Hippocampal formation (tissue), 2 donors: ENCODE measurements around the gene FITM2.
"Not testable (repeated sequence)": the region's sequence is repeated elsewhere in the genome, so short reads cannot be mapped to it uniquely, and the experiment has no call there.

Experiments
- DNase-seq, 2 donors: peaks; one replicate each; lab custom pipeline; 2025; lab: John Stamatoyannopoulos, UW

Gene FITM2

GRCh38 chr20:44331201-44331600, 20.2 kb upstream of the FITM2 start:
- DNase-seq: no peak

DNA sequence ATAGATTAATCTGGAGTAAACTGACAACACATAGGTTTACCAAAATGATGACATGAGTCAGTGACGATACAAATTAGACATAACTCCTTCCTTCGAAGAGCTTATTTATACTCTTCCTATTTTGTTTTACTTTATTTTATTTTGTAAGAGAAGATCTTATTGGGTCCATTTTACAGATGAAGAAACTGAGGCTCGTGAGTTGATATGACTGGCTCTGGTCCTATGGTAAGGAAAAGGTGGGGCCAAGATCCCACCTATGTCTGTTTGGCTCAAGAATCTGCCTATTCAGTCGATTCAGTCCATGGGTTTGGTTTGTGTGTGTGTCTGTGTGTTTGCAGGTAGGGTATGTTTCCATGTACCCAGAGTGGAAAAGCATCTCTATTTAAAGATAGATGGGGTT, 17.4 kb upstream of the FITM2 start:
- no peak for DNase-seq

- DNase-seq: not testable (repeated sequence)
These were observed 16.7 kb upstream of the FITM2 start for GRCh38 chr20:44327748-44328147.

DNA sequence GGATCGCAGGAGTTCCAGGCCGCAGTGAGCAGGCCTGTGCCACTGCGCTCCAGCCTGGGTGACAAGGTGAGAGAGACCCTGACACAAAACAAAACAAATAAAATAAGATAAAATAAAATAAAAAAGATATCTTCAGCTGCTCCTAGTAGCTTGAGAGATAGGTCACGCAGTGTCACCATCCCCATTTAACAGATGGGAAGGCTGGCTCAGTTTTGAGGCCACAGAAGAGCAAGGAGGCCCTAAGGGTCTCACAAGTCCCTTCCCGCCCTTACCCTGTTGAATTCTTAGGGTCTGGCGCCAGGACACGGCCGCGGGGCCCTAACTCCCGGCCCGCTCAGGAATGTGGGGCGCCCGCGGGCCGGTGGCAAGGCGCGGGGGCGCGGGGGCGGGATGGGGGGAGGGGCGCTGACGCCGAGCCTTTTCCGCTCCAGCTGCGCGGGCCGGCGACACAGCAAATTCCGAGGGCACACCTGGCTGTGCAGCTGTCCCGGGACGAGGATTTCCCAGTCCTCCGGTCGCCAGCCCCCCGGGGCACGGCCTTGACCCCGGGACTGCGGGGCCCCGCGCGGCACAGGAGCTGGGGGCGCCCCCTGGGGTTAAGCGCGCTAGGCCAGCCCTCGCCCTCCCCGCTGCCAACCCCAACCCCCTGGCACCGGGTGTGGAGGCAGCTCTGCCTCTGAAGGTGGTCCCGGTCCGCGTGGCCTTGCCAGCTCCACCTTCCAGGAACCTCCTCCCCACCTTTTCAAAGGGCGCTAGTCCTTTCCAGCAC, 15.6 kb upstream of the FITM2 start:
- DNase-seq: no peak

GRCh38 chr20:44324343-44324742, 13.3 kb upstream of the FITM2 start:
- DNase-seq: no peak

GRCh38 chr20:44319839-44320422, 8.9 kb upstream of the FITM2 start:
- no peak for DNase-seq

- no peak for DNase-seq
These were observed 3.9 kb upstream of the FITM2 start for GRCh38 chr20:44314870-44315269.

GRCh38 chr20:44309763-44310663, 989 bp downstream of the FITM2 start:
- DNase-seq: no peak

- DNase-seq: no peak
These were observed 4.1 kb downstream of the FITM2 start for GRCh38 chr20:44306927-44307326.

DNA sequence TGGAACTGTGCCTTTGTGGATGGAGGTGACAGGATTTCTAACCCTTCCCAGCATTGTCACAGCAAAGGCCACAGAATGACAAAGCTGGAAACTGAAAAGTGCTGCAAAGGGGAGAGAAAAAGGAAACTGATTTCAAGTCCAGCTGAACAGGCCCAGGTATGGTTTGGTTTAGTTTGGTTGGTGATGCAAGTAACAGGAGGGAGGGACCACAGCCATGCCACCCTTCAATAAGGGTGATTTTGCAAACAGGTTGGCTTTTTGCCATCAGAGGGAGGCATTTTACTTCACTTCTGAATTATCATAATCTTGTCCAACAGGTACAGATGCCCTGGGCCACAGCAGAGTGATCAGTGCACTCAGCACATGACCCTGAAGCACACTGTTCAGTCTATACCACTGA, 6.6 kb downstream of the FITM2 start:
- no peak for DNase-seq

DNA sequence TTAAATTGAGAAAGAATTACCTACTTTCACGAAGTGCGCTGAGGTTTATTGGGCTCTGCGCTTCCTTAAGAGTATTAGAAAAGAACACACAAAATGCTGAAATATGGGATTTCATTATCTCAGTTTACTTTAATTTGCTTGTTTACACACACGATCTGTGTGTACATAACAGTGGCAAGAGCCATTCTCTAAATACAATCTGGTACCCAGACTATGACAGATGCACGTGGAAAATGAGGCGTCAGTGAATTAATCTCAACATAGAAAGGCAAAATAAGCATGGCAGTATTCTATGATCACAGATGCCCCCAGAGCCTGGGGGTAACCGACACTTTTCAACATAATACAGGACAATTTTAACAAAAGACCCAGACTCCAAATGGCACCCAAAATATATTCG, 8.3 kb downstream of the FITM2 start:
- no peak for DNase-seq

DNA sequence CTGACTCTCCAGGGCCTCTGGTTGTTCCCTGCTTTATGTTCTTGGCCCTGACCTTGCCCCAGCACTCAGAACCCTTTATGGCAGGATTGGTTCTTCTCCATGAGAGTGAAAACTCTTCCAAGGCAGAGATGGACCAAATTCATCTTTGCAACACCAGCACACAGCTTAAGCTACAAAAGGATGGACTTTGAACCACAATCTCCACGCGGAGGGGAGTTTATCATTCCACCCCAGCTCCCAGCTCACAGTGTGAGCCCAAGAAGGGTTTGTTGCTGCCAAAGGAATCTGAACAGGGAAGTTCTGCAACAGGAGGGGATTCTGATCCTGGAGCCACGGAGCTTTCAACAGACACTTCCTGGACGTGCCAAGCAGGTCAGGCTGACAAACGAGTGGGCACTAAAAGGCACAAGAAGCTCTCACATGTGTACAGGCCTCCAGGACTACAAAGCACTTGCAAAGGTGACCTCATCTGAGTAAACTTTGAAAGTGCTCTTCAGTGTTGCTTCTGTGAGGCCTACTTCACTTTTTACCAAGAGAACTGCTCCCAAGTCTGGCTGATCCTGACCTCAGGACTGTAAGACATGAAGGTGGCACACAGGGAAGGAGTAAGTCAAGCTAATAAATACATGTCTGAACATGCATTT, 8.9 kb downstream of the FITM2 start:
- no peak for DNase-seq

DNA sequence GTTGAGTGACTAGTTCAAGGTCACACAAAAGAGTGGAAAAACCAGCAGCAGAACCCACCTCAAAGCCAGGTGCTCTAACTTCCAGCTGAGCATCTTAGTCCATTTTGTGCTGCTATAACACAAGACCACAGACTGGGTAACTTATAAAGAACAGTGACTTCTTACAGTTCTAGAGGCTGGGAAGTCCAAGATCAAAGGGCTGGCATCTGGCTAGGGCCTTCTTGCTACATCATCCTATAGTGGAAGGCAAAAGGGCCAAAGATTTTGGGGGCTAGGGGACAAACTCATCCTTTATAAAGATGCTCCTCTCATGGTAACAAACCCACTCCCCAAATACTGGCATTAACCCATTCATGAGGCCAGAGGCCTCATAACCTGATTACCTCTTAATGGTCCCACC, 9.7 kb downstream of the FITM2 start:
- no peak for DNase-seq

DNA sequence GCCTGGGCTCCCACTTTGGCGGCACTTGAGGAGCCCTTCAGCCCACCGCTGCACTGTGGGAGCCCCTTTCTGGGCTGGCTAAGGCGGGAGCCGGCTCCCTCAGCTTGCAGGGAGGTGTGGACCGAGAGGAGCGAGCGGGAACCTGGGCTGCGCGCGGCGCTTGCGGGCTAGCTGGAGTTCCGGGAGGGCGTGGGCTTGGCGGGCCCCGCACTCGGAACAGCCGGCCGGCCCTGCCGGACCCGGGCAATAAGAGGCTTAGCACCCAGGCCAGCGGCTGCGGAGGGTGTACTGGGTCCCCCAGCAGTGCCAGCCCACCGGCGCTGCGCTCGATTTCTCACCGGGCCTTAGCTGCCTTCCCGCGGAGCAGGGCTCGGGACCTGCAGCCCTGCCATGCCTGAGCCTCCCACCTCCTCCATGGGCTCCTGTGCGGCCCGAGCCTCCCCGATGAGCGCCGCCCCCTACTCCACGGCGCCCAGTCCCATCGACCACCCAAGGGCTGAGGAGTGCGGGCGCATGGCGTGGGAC, 11.9 kb downstream of the FITM2 start:
- DNase-seq: not testable (repeated sequence)

- no peak for DNase-seq
These were observed 13.3 kb downstream of the FITM2 start for GRCh38 chr20:44297721-44298120.

DNA sequence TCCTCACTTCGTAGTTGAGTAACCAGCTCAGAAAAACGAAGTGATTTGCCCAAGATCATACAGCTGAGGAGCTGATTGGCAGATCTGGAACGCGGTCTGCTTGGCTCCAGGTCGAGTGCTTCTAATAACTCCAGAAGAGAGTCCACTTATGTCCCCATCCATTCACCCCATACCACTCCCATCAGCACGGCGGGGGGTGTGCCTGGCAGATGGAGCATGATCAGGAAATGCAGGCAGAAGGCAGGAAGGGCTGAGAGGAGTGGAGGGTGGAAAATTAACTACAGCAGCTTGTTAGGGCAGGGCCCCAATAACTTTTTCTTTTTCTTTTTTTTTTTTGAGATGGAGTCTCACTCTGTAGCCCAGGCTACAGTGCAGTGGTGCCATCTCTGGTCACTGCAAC, 15.0 kb downstream of the FITM2 start:
- DNase-seq: no peak

DNA sequence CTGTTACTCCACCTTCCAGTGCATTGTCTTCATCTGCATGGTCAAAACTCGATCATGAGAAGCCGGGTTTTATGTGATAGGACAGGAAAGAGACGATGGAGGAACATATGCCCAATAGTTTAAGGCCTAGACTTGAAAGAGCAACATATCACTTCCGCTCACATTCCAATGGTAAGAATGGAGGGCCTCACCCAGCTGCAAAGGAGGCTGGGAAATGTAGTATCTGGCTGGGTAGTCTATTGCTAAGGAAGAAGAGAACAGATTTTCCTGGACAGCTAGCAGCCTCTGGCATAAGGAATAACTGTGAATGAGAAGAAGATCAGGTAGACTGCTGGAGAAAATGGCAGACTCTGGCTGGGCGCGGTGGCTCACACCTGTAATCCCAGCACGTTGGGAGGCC, 19.2 kb downstream of the FITM2 start:
- no peak for DNase-seq

DNA sequence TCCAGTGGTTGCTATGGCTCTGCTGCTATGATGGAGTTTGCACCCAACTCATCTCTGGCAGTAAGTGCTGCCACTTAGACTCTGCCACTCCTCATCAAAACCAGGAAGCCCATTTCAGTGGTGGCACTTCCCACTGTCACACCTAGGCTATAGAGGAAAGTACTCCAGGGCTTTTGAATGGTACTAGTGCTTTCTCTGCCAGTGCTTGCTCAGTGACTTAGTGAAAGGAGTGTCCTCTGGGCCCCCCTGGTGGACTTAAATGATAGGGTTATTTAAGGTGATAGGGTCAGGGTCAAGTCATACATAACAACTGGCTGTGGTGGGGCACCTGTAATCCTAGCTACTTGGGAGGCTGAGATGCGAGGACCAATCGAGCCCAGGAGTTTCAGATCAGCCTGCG, 22.8 kb downstream of the FITM2 start:
- DNase-seq: no peak

- DNase-seq: no peak
These were observed 23.5 kb downstream of the FITM2 start for GRCh38 chr20:44287272-44288097.

GRCh38 chr20:44284032-44284431, 27.0 kb downstream of the FITM2 start:
- no peak for DNase-seq

DNA sequence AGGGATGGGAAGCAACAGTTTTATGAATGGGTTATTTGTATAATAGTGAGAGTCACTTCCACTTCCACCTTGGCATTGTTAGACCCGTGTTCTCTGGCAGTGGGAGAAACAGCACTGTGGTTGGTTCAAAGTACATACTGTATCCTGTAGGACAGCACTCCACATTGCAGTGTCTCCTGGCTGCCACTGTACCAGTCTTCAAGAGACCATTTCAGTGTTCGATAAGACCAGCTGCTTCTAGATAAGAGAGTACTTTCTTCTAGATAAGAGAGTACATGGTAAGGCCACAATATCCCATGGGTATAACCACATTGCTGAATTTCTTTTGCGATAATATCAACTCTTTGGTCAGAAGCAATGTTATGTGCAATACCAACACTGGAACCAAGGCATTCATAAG, 28.8 kb downstream of the FITM2 start:
- no peak for DNase-seq
